HepG2 (cell line): ENCODE data around the gene MATR3. TPM values are rescaled to one million over a fixed set of nuclear protein-coding genes. Genes with fewer than 3 reads are reported as not detected.

ENCODE experiments used
- BCLAF1 ChIP-seq: fragments of 450-650 bp; IDR thresholded peaks from 2 replicates; pipeline ENCODE4 v1.6.1; 2017; ENCODE audit warnings: mild to moderate bottlenecking
- DPF2 ChIP-seq: sonication (generic); formaldehyde crosslinking; IDR thresholded peaks from 2 replicates; pipeline ENCODE4 v1.4.0; 2020; ENCODE audit warnings: mild to moderate bottlenecking, low read depth, missing genetic modification reagents, borderline replicate concordance
- HMGA1 ChIP-seq: sonication (generic); formaldehyde crosslinking; conservative IDR thresholded peaks from 2 replicates; pipeline ENCODE4 v1.4.0; 2020; ENCODE audit warnings: missing genetic modification reagents
- KAT8 ChIP-seq: IDR thresholded peaks from 2 replicates; pipeline ENCODE4 v1.6.1; 2016; ENCODE audit warnings: missing genetic modification reagents, missing compliant biosample characterization
- MAFG ChIP-seq: sonication (generic); formaldehyde crosslinking; IDR thresholded peaks from 2 replicates; pipeline ENCODE4 v1.5.1; 2020; ENCODE audit warnings: mild to moderate bottlenecking, missing genetic modification reagents
- NBN ChIP-seq: fragments of 450-650 bp; conservative IDR thresholded peaks from 2 replicates; pipeline ENCODE4 v1.6.1; 2017
- SMYD3 ChIP-seq: sonication (generic); formaldehyde crosslinking; IDR thresholded peaks from 2 replicates; pipeline ENCODE4 v1.8.1; 2023; ENCODE audit warnings: mild to moderate bottlenecking, missing genetic modification reagents
- SNAPC2 ChIP-seq: sonication (generic); formaldehyde crosslinking; IDR thresholded peaks from 2 replicates; pipeline ENCODE4 v1.8.1; 2022; ENCODE audit warnings: mild to moderate bottlenecking, missing genetic modification reagents
- SP2 ChIP-seq: sonication (generic); formaldehyde crosslinking; IDR thresholded peaks from 2 replicates; pipeline ENCODE4 v1.5.1; 2020; ENCODE audit warnings: mild to moderate bottlenecking, missing genetic modification reagents
- ZBTB26 ChIP-seq: IDR thresholded peaks from 2 replicates; pipeline ENCODE4 v1.6.1; 2016; ENCODE audit warnings: missing compliant biosample characterization, missing genetic modification reagents, borderline replicate concordance
- ZMYM2 ChIP-seq: sonication (generic); formaldehyde crosslinking; IDR thresholded peaks from 2 replicates; pipeline ENCODE4 v1.8.0; 2022; ENCODE audit warnings: mild to moderate bottlenecking, missing genetic modification reagents
- ZNF234 ChIP-seq: sonication (generic); formaldehyde crosslinking; conservative IDR thresholded peaks from 2 replicates; pipeline ENCODE4 v1.5.1; 2020; ENCODE audit warnings: mild to moderate bottlenecking, missing genetic modification reagents
- ZNF577 ChIP-seq: sonication (generic); formaldehyde crosslinking; IDR thresholded peaks from 2 replicates; pipeline ENCODE4 v1.4.0; 2020; ENCODE audit warnings: mild to moderate bottlenecking, low read depth, missing genetic modification reagents, borderline replicate concordance
- ZNF777 ChIP-seq: sonication (generic); formaldehyde crosslinking; IDR thresholded peaks from 2 replicates; pipeline ENCODE4 v1.4.0; 2020; ENCODE audit warnings: missing genetic modification reagents
- polyA plus RNA-seq, 8 experiments: library from polyadenylated mRNA; depleted of rRNA in 3 of 8; stranded (reverse) in 7 of 8; unstranded in 1 of 8; fragments of >200 nt; fragmentation: Illumina TruSeq in 4 of 8; extraction: Trizol in 4 of 8; gene quantifications; 2 replicates each; pipeline versions ENCODE4 v1.2.1 to v1.2.3, GENCODE V29; 2011 to 2016; ENCODE audit warnings: low read depth in 4 of 8, missing spikeins in 1 of 8, mixed read lengths in 1 of 8; ENCODE audit not compliant: insufficient read depth in 1 of 8
- total RNA-seq, 5 experiments: library from RNA; depleted of rRNA; stranded (reverse); fragments of >200 nt; fragmentation: Illumina TruSeq; extraction: Trizol; gene quantifications; 2 replicates each; pipeline ENCODE4 v1.2.3, GENCODE V29; 2016; ENCODE audit warnings: low read depth in 1 of 5
- TF ChIP-seq, protein P1 (sequence below): sonication (generic); formaldehyde crosslinking; IDR thresholded peaks from 2 replicates; pipeline ENCODE4 v1.9.0; 2021; ENCODE audit warnings: missing genetic modification reagents, mild to moderate bottlenecking, borderline replicate concordance
- TF ChIP-seq, protein P2 (sequence below): sonication (generic); formaldehyde crosslinking; conservative IDR thresholded peaks from 2 replicates; pipeline ENCODE4 v1.8.0; 2022; ENCODE audit warnings: mild to moderate bottlenecking, moderate library complexity, missing genetic modification reagents
- TF ChIP-seq, protein P3 (sequence below): IDR thresholded peaks from 2 replicates; pipeline ENCODE4 v1.6.1; 2016; ENCODE audit warnings: missing genetic modification reagents, missing compliant biosample characterization
- TF ChIP-seq, protein P4 (sequence below): sonication (generic); formaldehyde crosslinking; conservative IDR thresholded peaks from 2 replicates; pipeline ENCODE4 v1.8.0; 2022; ENCODE audit warnings: low read depth, missing genetic modification reagents
- TF ChIP-seq, protein P5 (sequence below): sonication (generic); formaldehyde crosslinking; IDR thresholded peaks from 2 replicates; pipeline ENCODE4 v1.4.0; 2020; ENCODE audit warnings: mild to moderate bottlenecking, missing genetic modification reagents

Gene MATR3
- total and polyA plus RNA-seq, 2 of the 13 experiments (the other 11 are each of a cell fraction or from before 2014, with no cell fraction given) = 94.2 to 341 TPM

- TF ChIP-seq, protein P1, sequence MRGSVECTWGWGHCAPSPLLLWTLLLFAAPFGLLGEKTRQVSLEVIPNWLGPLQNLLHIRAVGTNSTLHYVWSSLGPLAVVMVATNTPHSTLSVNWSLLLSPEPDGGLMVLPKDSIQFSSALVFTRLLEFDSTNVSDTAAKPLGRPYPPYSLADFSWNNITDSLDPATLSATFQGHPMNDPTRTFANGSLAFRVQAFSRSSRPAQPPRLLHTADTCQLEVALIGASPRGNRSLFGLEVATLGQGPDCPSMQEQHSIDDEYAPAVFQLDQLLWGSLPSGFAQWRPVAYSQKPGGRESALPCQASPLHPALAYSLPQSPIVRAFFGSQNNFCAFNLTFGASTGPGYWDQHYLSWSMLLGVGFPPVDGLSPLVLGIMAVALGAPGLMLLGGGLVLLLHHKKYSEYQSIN (CRISPR knock-in tag) = no peak
- TF ChIP-seq, protein P2, sequence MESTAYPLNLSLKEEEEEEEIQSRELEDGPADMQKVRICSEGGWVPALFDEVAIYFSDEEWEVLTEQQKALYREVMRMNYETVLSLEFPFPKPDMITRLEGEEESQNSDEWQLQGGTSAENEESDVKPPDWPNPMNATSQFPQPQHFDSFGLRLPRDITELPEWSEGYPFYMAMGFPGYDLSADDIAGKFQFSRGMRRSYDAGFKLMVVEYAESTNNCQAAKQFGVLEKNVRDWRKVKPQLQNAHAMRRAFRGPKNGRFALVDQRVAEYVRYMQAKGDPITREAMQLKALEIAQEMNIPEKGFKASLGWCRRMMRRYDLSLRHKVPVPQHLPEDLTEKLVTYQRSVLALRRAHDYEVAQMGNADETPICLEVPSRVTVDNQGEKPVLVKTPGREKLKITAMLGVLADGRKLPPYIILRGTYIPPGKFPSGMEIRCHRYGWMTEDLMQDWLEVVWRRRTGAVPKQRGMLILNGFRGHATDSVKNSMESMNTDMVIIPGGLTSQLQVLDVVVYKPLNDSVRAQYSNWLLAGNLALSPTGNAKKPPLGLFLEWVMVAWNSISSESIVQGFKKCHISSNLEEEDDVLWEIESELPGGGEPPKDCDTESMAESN (CRISPR knock-in tag) = peak; percentile 87
- TF ChIP-seq MAFG (CRISPR knock-in tag) = no peak
- no peak; the same call in 1 of the 2 replicates for TF ChIP-seq SNAPC2 (CRISPR knock-in tag)
- TF ChIP-seq HMGA1 = no peak
- TF ChIP-seq, protein P3, sequence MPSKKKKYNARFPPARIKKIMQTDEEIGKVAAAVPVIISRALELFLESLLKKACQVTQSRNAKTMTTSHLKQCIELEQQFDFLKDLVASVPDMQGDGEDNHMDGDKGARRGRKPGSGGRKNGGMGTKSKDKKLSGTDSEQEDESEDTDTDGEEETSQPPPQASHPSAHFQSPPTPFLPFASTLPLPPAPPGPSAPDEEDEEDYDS (CRISPR knock-in tag) = peak; percentile 77
- peak; percentile 36; the same call in 1 of the 2 replicates for TF ChIP-seq SP2 (CRISPR knock-in tag)
- peak; percentile 44; the same call in 1 of the 2 replicates for TF ChIP-seq ZNF577 (CRISPR knock-in tag)
- TF ChIP-seq BCLAF1 = no peak
- TF ChIP-seq DPF2 (CRISPR knock-in tag) = no peak
- TF ChIP-seq ZNF234 = no peak
- TF ChIP-seq ZBTB26 (CRISPR knock-in tag) = 0 out of 2 replicates have a peak, but pooled peaks have one; percentile 53
- peak; percentile 87 for TF ChIP-seq KAT8 (CRISPR knock-in tag)
- TF ChIP-seq ZMYM2 (CRISPR knock-in tag) = peak; percentile 69; the same call in 1 of the 2 replicates
- TF ChIP-seq, protein P4, sequence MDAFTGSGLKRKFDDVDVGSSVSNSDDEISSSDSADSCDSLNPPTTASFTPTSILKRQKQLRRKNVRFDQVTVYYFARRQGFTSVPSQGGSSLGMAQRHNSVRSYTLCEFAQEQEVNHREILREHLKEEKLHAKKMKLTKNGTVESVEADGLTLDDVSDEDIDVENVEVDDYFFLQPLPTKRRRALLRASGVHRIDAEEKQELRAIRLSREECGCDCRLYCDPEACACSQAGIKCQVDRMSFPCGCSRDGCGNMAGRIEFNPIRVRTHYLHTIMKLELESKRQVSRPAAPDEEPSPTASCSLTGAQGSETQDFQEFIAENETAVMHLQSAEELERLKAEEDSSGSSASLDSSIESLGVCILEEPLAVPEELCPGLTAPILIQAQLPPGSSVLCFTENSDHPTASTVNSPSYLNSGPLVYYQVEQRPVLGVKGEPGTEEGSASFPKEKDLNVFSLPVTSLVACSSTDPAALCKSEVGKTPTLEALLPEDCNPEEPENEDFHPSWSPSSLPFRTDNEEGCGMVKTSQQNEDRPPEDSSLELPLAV (CRISPR knock-in tag) = no peak
- TF ChIP-seq SMYD3 (CRISPR knock-in tag) = no peak
- TF ChIP-seq, protein P5, sequence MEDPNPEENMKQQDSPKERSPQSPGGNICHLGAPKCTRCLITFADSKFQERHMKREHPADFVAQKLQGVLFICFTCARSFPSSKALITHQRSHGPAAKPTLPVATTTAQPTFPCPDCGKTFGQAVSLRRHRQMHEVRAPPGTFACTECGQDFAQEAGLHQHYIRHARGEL (CRISPR knock-in tag) = no peak
- no peak for TF ChIP-seq NBN
- peak; percentile 71 for TF ChIP-seq ZNF777
Observed at GRCh38 chr5:139293507-139294373, at the start of gene MATR3 (continued).
